Transverse colon (tissue), 4 donors: Measurements from ENCODE around the gene CD226. TPM values are rescaled to one million over a fixed set of nuclear protein-coding genes. Genes with fewer than 3 reads are reported as not detected.
"Not testable (repeated sequence)": the region's sequence is repeated elsewhere in the genome, so short reads cannot be mapped to it uniquely, and the experiment has no call there.

Experiments
- DNase-seq: peaks from one replicate; pipeline ENCODE4 v3.0.0-alpha.2; 2019
- H3K27ac ChIP-seq, 4 donors: fragments of 200-600 bp; sonication (generic); 2 replicates each; pipeline ENCODE4 v1.5.1; 2016 to 2018; ENCODE audit warnings: inconsistent platforms in 4 of 4
- H3K27me3 ChIP-seq: fragments of 200-600 bp; sonication (generic); 2 replicates; pipeline ENCODE4 v1.5.1; 2017; ENCODE audit warnings: inconsistent platforms
- H3K36me3 ChIP-seq, 4 donors: fragments of 200-600 bp; sonication (generic); 2 replicates each; pipeline ENCODE4 v1.5.1; 2017 to 2019; ENCODE audit warnings: inconsistent platforms in 4 of 4
- H3K4me1 ChIP-seq, 4 donors: fragments of 200-600 bp; sonication (generic); 2 replicates each; pipeline ENCODE4 v1.5.1; 2017 to 2020; ENCODE audit warnings: inconsistent platforms in 4 of 4
- H3K4me3 ChIP-seq, 4 donors: fragments of 200-600 bp; sonication (generic); 1 replicate in 1 of 4; 2 replicates in 3 of 4; pipeline versions ENCODE4 v1.5.1 to v1.6.1; 2017 to 2019; ENCODE audit warnings: inconsistent platforms in 4 of 4
- H3K9me3 ChIP-seq, 2 donors: fragments of 200-600 bp; sonication (generic); 2 replicates each; pipeline ENCODE4 v1.5.1; 2017 to 2019; ENCODE audit warnings: inconsistent platforms in 2 of 2
- EP300 ChIP-seq: sonication (generic); formaldehyde crosslinking; IDR thresholded peaks from one replicate; pipeline ENCODE4 v1.6.1; 2017; ENCODE audit warnings: antibody characterized with exemption, low read depth
- POLR2A ChIP-seq: fragments of 450-650 bp; IDR thresholded peaks from one replicate; pipeline ENCODE4 v1.6.1; 2016; ENCODE audit warnings: antibody characterized with exemption, mild to moderate bottlenecking, moderate library complexity
- POLR2AphosphoS5 ChIP-seq, 3 donors: sonication (generic); formaldehyde crosslinking; IDR thresholded peaks; one replicate each; pipeline ENCODE4 v1.6.1; 2016; ENCODE audit warnings: antibody characterized with exemption in 3 of 3
- WGBS, 2 donors: methylation state at CpG; one replicate each; pipeline ENCODE4 v1.1.5; 2018; ENCODE audit warnings: low coverage in 1 of 2; 5-methylcytosine and 5-hydroxymethylcytosine counted together
- in situ Hi-C, 4 donors: fragments of 200-750 bp; cut with MboI; loops; one replicate each; pipeline versions ENCODE4 v1.15.0 to v1.15.1; 2017; ENCODE audit warnings: low sequenced_read_pairs in 3 of 4, low pct_ligation_motif_present in 1 of 4, low pct_unique_long_range_greater_than_20kb in 1 of 4
- intact Hi-C: fragments of 100-400 bp; cut with DNase I; formaldehyde crosslinking; loops from one replicate; pipeline ENCODE4 v1.15.1; 2023; ENCODE audit warnings: low total_unique reads
- total RNA-seq, 4 donors: library from RNA; depleted of rRNA; stranded (reverse); fragments of >200 nt; gene quantifications; one replicate each; pipeline ENCODE4 v1.1.0, GENCODE V29; 2016
- TF ChIP-seq, protein P1 (sequence below), 5 experiments: fragments of 200-600 bp in 3 of 5; fragments of 450-650 bp in 2 of 5; sonication (generic) in 3 of 5; IDR thresholded peaks; 1 replicate in 2 of 5; 2 replicates in 3 of 5; pipeline ENCODE4 v1.5.1; 2016 to 2017; ENCODE audit warnings: antibody characterized with exemption in 5 of 5, inconsistent platforms in 3 of 5, mild to moderate bottlenecking in 2 of 5, moderate library complexity in 1 of 5

The CD226 gene
- total RNA-seq, 4 donors from 2014 or later = 0.96 to 16.8 (median 4.0) TPM

DNA sequence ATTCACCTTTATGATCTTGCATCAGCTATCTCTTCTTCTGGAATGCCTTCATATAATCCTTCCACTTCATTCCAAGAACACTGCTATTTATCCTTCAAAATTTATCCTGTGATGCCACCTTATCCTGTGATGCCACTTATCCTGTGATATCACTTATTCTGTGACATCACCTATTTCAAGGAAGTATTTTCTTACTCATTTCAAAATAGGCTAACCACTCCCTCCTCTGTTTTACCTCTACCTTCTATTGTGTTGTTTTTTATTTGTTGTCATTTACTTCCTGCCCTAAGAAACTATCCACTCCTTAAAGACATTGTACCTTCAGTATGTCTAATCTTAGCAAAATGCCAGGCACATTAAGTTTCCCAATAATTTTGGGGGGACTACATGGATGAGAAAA, 38.8 kb downstream of the CD226 start:
- in situ Hi-C loops = no loop called here
- Histone ChIP-seq H3K36me3 (no peaks in the 10 kb centered on the region), H3K4me3 (no peak overlapping the region), H3K27ac (no peak overlapping the region), H3K4me1 (no peaks in the 10 kb centered on the region), H3K27me3 (no peaks in the 10 kb centered on the region), H3K9me3 (no peaks in the 10 kb centered on the region)
- TF ChIP-seq, protein P1, sequence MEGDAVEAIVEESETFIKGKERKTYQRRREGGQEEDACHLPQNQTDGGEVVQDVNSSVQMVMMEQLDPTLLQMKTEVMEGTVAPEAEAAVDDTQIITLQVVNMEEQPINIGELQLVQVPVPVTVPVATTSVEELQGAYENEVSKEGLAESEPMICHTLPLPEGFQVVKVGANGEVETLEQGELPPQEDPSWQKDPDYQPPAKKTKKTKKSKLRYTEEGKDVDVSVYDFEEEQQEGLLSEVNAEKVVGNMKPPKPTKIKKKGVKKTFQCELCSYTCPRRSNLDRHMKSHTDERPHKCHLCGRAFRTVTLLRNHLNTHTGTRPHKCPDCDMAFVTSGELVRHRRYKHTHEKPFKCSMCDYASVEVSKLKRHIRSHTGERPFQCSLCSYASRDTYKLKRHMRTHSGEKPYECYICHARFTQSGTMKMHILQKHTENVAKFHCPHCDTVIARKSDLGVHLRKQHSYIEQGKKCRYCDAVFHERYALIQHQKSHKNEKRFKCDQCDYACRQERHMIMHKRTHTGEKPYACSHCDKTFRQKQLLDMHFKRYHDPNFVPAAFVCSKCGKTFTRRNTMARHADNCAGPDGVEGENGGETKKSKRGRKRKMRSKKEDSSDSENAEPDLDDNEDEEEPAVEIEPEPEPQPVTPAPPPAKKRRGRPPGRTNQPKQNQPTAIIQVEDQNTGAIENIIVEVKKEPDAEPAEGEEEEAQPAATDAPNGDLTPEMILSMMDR (IDR thresholded peaks at IDR 0.05) = no peak
- TF ChIP-seq POLR2AphosphoS5 (IDR thresholded peaks at IDR 0.05) (no peak), EP300 (no peak), POLR2A (no peak)
- intact Hi-C loops = no loop called here
- DNase-seq = no peak

DNA sequence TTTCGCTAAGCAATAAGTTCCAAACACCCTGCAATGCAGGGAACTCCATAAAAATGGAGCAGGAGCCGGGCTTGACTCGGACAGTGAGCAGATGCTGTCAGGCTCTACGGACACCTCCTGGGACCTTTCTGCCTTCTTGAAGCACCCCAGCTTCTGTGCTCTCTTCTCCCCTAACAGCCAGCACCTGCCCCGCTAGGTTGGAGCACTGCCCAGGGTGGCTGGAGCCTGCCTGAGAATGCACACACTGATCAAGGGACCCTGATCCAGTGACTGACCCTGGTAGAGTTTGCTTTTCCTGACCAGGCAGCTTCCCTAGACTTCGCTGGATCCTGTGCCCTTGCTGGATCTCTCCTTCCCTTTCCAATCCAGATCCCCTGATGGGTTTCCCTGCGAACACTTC, 40.9 kb downstream of the CD226 start:
- Histone ChIP-seq H3K4me3 (no peak overlapping the region), H3K4me1 (no peaks in the 10 kb centered on the region), H3K27me3 (no peaks in the 10 kb centered on the region), H3K36me3 (no peaks in the 10 kb centered on the region), H3K9me3 (no peaks in the 10 kb centered on the region), H3K27ac (no peak overlapping the region)
- 87 to 96% methylated on average over 4 to 7 of the region's 7 CpGs for WGBS, 2 donors
- intact Hi-C loops = no loop called here
- in situ Hi-C loops = no loop called here
- TF ChIP-seq POLR2A = no peak
- TF ChIP-seq, protein P1 (IDR thresholded peaks at IDR 0.05) = no peak
- no peak for TF ChIP-seq POLR2AphosphoS5 (IDR thresholded peaks at IDR 0.05)
- TF ChIP-seq EP300 = no peak
- DNase-seq = no peak

DNA sequence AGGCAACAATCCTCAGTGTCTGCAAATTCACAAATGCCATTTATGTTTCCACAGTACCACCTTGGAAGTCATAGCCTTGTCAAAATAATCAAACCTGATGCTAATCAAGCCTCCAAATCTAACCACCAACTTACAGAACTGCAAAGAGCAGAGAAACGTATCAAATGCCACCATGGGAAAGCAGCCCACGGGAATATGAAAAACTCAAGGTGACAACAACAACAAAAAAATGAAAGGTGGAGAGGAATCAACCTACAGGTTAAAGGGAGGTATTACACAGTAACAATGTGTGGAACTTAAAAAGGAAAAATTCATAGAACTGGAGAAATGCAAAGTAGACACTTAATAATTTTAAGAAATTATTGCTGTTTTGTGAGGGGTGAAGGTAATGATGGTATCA, 46.7 kb downstream of the CD226 start:
- WGBS, 2 donors = 50 to 86% methylated on average over 2 of the region's 2 CpGs
- intact Hi-C loops = no loop called here

DNA sequence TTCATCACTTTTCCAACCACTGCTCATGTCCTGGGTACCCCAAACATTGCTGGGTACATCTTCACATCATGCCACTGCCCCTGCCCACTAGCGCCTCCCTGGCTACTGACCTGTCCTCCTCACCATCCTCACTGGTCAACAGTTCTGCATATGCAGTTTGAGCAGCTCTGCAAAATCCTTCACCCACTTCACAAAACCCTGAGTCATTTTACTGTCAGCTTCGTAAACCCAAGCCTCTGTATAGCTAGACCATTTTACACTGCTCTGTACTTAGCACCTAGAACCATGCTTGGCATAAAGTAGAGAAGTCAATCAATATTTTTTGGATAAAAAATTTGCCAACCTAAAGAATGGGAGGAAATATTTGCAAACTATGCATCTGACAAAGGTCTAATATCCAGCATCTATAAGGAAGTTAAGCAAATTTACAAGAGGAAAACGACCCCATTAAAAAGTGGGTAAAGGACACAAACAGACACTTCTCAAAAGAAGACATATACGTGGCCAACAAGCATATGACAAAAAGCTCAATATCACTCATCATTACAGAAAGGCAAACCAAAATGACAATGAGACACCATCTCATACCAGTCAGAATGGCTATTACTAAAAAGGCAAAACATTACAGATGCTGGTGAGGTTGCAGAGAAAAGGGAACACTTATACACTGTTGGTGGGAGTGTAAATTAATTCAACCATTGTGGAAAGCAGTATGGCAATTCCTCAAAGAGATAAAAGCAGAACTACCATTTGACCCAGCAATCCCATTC, 48.3 kb downstream of the CD226 start:
- intact Hi-C loops, DNase-seq, H3K9me3 ChIP-seq, in situ Hi-C loops, H3K4me1 ChIP-seq, H3K27me3 ChIP-seq, H3K4me3 ChIP-seq, H3K27ac ChIP-seq, H3K36me3 ChIP-seq: not testable (repeated sequence)
- WGBS, 2 donors = 75 to 78% methylated on average over 4 of the region's 4 CpGs

More for the DNA sequence above, 46.7 kb downstream of the CD226 start:
- TF ChIP-seq POLR2A (no peak), EP300 (no peak), POLR2AphosphoS5 (IDR thresholded peaks at IDR 0.05) (no peak)
- TF ChIP-seq, protein P1 (IDR thresholded peaks at IDR 0.05) = no peak
- Histone ChIP-seq H3K27ac (no peak overlapping the region), H3K4me1 (no peaks in the 10 kb centered on the region), H3K27me3 (no peaks in the 10 kb centered on the region), H3K4me3 (no peak overlapping the region), H3K9me3 (no peaks in the 10 kb centered on the region), H3K36me3 (no peaks in the 10 kb centered on the region)
- in situ Hi-C loops = no loop called here
- no peak for DNase-seq
